ENCODE results near the gene NPC1L1. TPM values are rescaled to one million over a fixed set of nuclear protein-coding genes. Genes with fewer than 3 reads are reported as not detected.

Gene NPC1L1, protein sequence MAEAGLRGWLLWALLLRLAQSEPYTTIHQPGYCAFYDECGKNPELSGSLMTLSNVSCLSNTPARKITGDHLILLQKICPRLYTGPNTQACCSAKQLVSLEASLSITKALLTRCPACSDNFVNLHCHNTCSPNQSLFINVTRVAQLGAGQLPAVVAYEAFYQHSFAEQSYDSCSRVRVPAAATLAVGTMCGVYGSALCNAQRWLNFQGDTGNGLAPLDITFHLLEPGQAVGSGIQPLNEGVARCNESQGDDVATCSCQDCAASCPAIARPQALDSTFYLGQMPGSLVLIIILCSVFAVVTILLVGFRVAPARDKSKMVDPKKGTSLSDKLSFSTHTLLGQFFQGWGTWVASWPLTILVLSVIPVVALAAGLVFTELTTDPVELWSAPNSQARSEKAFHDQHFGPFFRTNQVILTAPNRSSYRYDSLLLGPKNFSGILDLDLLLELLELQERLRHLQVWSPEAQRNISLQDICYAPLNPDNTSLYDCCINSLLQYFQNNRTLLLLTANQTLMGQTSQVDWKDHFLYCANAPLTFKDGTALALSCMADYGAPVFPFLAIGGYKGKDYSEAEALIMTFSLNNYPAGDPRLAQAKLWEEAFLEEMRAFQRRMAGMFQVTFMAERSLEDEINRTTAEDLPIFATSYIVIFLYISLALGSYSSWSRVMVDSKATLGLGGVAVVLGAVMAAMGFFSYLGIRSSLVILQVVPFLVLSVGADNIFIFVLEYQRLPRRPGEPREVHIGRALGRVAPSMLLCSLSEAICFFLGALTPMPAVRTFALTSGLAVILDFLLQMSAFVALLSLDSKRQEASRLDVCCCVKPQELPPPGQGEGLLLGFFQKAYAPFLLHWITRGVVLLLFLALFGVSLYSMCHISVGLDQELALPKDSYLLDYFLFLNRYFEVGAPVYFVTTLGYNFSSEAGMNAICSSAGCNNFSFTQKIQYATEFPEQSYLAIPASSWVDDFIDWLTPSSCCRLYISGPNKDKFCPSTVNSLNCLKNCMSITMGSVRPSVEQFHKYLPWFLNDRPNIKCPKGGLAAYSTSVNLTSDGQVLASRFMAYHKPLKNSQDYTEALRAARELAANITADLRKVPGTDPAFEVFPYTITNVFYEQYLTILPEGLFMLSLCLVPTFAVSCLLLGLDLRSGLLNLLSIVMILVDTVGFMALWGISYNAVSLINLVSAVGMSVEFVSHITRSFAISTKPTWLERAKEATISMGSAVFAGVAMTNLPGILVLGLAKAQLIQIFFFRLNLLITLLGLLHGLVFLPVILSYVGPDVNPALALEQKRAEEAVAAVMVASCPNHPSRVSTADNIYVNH (N-terminal part only)
- total RNA-seq (under 1 TPM in 1 of 2 donors, not detected in 1; 0.06 TPM), polyA plus RNA-seq (ENCODE audit: insufficient read length in 6 of 6) (under 1 TPM; 0.28 to 0.50 (median 0.33) TPM)
- long read RNA-seq, donor 1, result 0 reads
- long read RNA-seq, donor 2, result 0 reads
- long read RNA-seq, donor 3, result 0 reads
- long read RNA-seq, donor 4, result 0 reads
- long read RNA-seq, donor 5, result 0 reads
- long read RNA-seq, donor 6, result 0 reads
- long read RNA-seq, donor 7, result 0 reads
- long read RNA-seq, donor 8, result 0 reads
- long read RNA-seq, donor 9, result 0 reads
- long read RNA-seq, donor 10, result 0 reads
- long read RNA-seq, donor 11, result 0 reads
- long read RNA-seq, donor 12, result 0 reads

DNA sequence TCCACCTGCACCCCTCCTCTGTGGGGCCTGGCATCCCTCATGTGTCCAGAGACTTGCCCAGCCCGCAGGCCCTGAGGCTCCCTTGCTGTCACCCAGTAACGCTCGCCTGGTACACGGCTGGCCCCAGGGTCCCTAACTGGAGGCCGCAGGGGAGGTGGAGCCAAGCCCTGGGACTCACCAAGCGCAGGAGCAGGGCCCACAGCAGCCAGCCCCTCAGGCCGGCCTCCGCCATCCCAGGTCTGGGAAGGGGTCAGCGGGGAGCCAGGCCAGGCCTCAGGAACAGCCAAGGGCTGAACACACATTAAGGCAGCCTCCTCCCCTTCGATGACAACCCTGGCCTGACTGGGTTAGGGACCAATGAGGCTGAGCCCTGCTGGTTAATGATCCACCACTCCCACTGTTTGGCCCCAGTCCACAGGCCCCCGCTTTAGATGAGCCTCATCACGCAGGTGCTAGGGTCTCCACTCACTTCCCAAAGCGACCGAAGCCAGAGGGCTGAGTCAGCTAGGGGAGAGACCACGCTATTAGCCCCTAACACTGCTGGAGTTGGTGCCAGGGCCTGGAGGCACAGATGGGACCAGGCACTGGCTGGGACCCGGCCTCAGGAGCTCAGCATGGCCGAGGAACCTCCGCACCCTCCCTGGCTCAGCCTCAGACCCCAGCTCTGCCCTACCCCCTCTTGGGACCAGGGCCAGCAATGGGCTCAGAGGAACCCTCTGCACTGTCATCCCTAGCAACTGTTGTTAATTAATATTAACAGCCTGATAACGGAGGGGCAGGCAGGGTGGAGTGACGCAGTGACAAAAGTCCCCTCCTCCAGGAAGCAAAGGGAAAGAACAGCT is at the start of gene NPC1L1:
TSS of gene NPC1L1 (minus strand) at position 303 of the 842 bp plus-strand sequence. CDS start at position 232, 71 bp downstream.
- no peaks in the 10 kb centered on the region for H3K36me3 ChIP-seq
- H3K9me3 ChIP-seq, result no peaks in the 10 kb centered on the region
- ATAC-seq (no peak), DNase-seq (no peak)
- no peak within 1 kb of the TSS for H3K27ac ChIP-seq
- intact Hi-C loops (cut with DNase I), result no loop called here
- peaks cover 0 to 5% of the 10 kb centered on the region in 2 donors for H3K4me1 ChIP-seq
- H3K4me3 ChIP-seq, result no peak within 1 kb of the TSS
- H3K27me3 ChIP-seq, result no peaks in the 10 kb centered on the region
- TF ChIP-seq, protein P1, sequence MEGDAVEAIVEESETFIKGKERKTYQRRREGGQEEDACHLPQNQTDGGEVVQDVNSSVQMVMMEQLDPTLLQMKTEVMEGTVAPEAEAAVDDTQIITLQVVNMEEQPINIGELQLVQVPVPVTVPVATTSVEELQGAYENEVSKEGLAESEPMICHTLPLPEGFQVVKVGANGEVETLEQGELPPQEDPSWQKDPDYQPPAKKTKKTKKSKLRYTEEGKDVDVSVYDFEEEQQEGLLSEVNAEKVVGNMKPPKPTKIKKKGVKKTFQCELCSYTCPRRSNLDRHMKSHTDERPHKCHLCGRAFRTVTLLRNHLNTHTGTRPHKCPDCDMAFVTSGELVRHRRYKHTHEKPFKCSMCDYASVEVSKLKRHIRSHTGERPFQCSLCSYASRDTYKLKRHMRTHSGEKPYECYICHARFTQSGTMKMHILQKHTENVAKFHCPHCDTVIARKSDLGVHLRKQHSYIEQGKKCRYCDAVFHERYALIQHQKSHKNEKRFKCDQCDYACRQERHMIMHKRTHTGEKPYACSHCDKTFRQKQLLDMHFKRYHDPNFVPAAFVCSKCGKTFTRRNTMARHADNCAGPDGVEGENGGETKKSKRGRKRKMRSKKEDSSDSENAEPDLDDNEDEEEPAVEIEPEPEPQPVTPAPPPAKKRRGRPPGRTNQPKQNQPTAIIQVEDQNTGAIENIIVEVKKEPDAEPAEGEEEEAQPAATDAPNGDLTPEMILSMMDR (IDR thresholded peaks at IDR 0.05), result no peak

DNA sequence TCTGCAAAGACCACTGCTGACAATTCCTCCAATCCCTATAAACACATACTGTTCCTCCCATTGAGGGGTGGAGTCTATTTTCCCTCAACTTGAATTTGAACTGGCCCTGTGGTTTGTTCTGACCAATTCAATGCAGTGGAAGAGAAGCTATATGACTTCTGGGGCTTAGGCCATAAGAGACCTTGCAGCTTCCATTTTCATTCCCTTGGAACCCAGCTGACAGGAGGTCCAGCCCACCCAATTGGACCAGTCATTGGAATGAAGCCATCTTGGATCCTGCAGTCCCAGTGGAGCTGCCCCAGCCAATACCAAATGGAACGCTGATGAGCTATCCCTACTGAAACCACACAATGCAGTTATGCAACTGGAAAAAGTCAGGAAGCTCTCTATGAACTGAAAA is 49.8 kb upstream of the NPC1L1 start:
- Histone ChIP-seq H3K9me3 (no peaks in the 10 kb centered on the region), H3K27ac (no peak overlapping the region), H3K36me3 (no peaks in the 10 kb centered on the region), H3K4me3 (no peak overlapping the region), H3K4me1 (peaks cover 0 to 4% of the 10 kb centered on the region in 2 donors), H3K27me3 (no peaks in the 10 kb centered on the region)
- ATAC-seq (no peak), DNase-seq (no peak)
- TF ChIP-seq, protein P1 (IDR thresholded peaks at IDR 0.05), result no peak
- intact Hi-C loops (cut with DNase I), result no loop called here

DNA sequence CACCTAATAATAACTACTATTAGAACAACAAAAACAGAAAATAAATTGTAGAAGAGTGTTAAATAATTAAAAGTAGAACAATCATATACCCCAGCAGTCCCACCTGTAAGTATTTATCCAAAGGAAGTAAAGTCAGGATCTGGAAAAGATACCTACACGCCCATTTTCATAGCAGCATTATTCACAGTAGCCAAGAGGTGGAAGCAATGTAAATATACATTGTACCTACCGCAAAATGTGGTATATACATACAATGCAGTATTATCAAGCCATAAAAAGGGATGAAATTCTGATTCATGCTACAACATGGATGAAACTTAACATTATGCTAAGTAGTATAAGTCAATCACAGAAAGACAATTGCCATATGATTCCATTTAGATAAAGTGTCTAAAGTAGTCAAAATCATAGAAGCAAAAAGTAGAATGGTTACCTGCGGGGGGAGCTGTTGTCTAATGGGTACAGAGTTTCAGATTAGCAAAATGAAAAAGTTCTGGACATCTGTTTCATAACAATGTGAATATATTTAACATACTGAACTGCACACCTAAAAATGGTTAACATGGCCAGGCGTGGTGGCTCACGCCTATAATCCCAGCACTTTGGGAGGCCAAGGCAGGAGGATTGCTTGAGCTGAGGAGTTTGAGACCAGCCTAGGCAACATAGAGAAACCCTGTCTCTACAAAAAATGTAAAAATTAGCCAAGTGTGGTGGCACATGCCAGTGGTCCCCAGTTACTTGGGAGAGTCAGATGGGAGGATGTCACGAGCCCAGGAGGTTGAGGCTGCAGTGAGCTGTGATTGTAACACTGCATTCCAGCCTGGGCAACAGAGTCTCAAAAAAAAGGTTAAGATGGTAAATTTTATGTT is 46.9 kb upstream of the NPC1L1 start:
- Histone ChIP-seq H3K9me3 (no peaks in the 10 kb centered on the region), H3K4me3 (no peak overlapping the region), H3K27me3 (no peaks in the 10 kb centered on the region), H3K4me1 (peaks cover 0 to 6% of the 10 kb centered on the region in 2 donors), H3K27ac (no peak overlapping the region), H3K36me3 (no peaks in the 10 kb centered on the region)
- TF ChIP-seq, protein P1 (IDR thresholded peaks at IDR 0.05), result peak; percentile 40 to 66
- intact Hi-C loops (cut with DNase I), result loop anchor here in 1 of 2 donors (10.0 kb wide), 2 partner anchors 257 to 337 kb away; partner anchors contain the start of gene H2AZ2
- DNase-seq, result peak in 2 of 4 donors; percentile 29 to 60
- peak; percentile 93 for ATAC-seq

All from left lung (tissue), 14 donors.